HepG2 (cell line): ENCODE measurements around the gene PEX10. TPM values are rescaled to one million over a fixed set of nuclear protein-coding genes. Genes with fewer than 3 reads are reported as not detected.

ENCODE experiments used
- HNF4A ChIP-seq: sonication (generic); formaldehyde crosslinking; IDR thresholded peaks from 2 replicates; pipeline ENCODE4 v1.4.0; 2020; ENCODE audit warnings: missing genetic modification reagents
- HNRNPUL1 ChIP-seq: fragments of 200-400 bp; formaldehyde crosslinking; IDR thresholded peaks from 2 replicates; pipeline ENCODE4 v1.6.1; 2017; ENCODE audit warnings: low read depth, mild to moderate bottlenecking, low read length, moderate library complexity
- MBD4 ChIP-seq: IDR thresholded peaks from 2 replicates; pipeline ENCODE4 v1.6.1; 2012; ENCODE audit warnings: low read length, inconsistent platforms, borderline replicate concordance
- NR2F2 ChIP-seq: IDR thresholded peaks from 2 replicates; pipeline ENCODE4 v1.6.1; 2012; ENCODE audit warnings: low read depth, inconsistent platforms, borderline replicate concordance
- POGZ ChIP-seq: sonication (generic); formaldehyde crosslinking; IDR thresholded peaks from 2 replicates; pipeline ENCODE4 v1.4.0; 2020; ENCODE audit warnings: mild to moderate bottlenecking, missing genetic modification reagents
- RAD21 ChIP-seq: fragments of 450-650 bp; formaldehyde crosslinking; IDR thresholded peaks from 2 replicates; pipeline ENCODE4 v1.5.0; 2020; ENCODE audit warnings: mild to moderate bottlenecking
- RBFOX2 ChIP-seq: fragments of 200-400 bp; formaldehyde crosslinking; IDR thresholded peaks from 2 replicates; pipeline ENCODE4 v1.6.1; 2017; ENCODE audit warnings: low read depth, mild to moderate bottlenecking, low read length
- RBM22 ChIP-seq: fragments of 200-400 bp; formaldehyde crosslinking; optimal IDR thresholded peaks from 2 replicates; pipeline ENCODE3; 2017; ENCODE audit warnings: mild to moderate bottlenecking, low read length, moderate library complexity
- SP2 ChIP-seq: sonication (generic); formaldehyde crosslinking; IDR thresholded peaks from 2 replicates; pipeline ENCODE4 v1.5.1; 2020; ENCODE audit warnings: mild to moderate bottlenecking, missing genetic modification reagents
- ZNF431 ChIP-seq: sonication (generic); formaldehyde crosslinking; IDR thresholded peaks from 2 replicates; pipeline ENCODE4 v1.9.0; 2022; ENCODE audit warnings: missing genetic modification reagents, low read depth, mild to moderate bottlenecking, borderline replicate concordance
- ZNF644 ChIP-seq: IDR thresholded peaks from 2 replicates; pipeline ENCODE4 v1.6.1; 2016; ENCODE audit warnings: low read depth
- polyA plus RNA-seq, 8 experiments: library from polyadenylated mRNA; depleted of rRNA in 3 of 8; stranded (reverse) in 7 of 8; unstranded in 1 of 8; fragments of >200 nt; fragmentation: Illumina TruSeq in 4 of 8; extraction: Trizol in 4 of 8; gene quantifications; 2 replicates each; pipeline versions ENCODE4 v1.2.1 to v1.2.3, GENCODE V29; 2011 to 2016; ENCODE audit warnings: low read depth in 4 of 8, missing spikeins in 1 of 8, mixed read lengths in 1 of 8; ENCODE audit not compliant: insufficient read depth in 1 of 8
- total RNA-seq, 5 experiments: library from RNA; depleted of rRNA; stranded (reverse); fragments of >200 nt; fragmentation: Illumina TruSeq; extraction: Trizol; gene quantifications; 2 replicates each; pipeline ENCODE4 v1.2.3, GENCODE V29; 2016; ENCODE audit warnings: low read depth in 1 of 5
- TF ChIP-seq, protein P1 (sequence below): sonication (generic); formaldehyde crosslinking; IDR thresholded peaks from 2 replicates; pipeline ENCODE4 v1.8.0; 2022; ENCODE audit warnings: missing genetic modification reagents, mild to moderate bottlenecking, borderline replicate concordance
- TF ChIP-seq, protein P2 (sequence below): sonication (generic); formaldehyde crosslinking; conservative IDR thresholded peaks from 2 replicates; pipeline ENCODE4 v1.4.0; 2020; ENCODE audit warnings: missing genetic modification reagents
- TF ChIP-seq, protein P3 (sequence below): IDR thresholded peaks from 2 replicates; pipeline ENCODE4 v1.6.1; 2018; ENCODE audit warnings: missing genetic modification reagents
- TF ChIP-seq, protein P4 (sequence below): sonication (generic); formaldehyde crosslinking; IDR thresholded peaks from 2 replicates; pipeline ENCODE4 v1.4.0; 2020; ENCODE audit warnings: missing genetic modification reagents
- TF ChIP-seq, protein P5 (sequence below): sonication (generic); formaldehyde crosslinking; conservative IDR thresholded peaks from 2 replicates; pipeline ENCODE4 v1.4.0; 2020; ENCODE audit warnings: missing genetic modification reagents
- TF ChIP-seq, protein P6 (sequence below): IDR thresholded peaks from 2 replicates; pipeline ENCODE4 v1.6.1; 2016; ENCODE audit warnings: missing compliant biosample characterization, missing genetic modification reagents, borderline replicate concordance

PEX10 gene
- total and polyA plus RNA-seq, 2 of the 13 experiments (the other 11 are each of a cell fraction or from before 2014, with no cell fraction given) = 16.1 to 39.6 TPM

DNA sequence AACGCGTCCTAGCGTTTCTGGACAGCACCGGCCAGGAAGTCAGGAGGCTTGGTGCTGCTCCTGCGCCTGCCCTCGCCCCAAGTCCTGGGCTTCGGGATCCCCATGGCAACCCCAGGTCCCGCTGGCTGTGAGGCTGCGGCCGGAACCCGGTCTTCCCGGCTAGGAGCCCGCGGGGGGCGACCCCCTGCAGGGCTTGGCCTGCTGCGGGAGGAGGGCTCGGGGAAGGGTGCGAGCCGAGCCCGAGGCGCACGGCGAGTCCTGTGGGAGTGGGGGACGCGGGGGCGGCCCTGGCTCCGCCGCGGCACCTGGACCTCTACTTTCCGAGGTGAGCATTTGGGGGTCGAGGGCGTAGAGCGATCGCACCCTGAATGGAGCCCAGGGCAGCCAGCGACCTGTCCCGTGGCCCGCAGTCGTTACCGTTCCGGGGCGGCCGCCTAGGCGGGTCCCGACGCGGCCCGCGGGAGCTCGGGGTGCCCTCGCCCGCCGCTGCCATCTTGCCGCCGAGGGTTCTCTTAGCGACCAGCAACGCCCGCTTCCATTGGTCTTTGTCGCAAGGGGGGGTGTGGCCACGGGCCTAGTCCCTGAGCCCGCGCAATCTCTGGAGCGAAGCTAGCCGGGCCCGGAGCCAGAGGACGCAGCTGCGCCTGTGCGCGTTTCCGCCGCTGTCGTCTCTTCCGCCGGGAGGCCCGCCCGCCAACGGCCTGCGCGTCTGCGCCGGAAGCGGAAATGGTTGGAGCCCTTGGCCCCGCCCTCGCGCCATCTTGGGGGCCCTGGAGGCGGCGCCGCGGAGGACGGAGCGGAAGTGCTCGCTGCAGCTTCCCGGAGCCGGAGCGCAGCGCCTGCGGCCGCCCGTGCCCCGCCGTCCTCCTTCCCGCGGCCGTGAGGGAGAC lies 21.1 kb downstream of the PEX10 start, which contains the start of the genes MORN1 and RER1 (continued):
- TF ChIP-seq, protein P1, sequence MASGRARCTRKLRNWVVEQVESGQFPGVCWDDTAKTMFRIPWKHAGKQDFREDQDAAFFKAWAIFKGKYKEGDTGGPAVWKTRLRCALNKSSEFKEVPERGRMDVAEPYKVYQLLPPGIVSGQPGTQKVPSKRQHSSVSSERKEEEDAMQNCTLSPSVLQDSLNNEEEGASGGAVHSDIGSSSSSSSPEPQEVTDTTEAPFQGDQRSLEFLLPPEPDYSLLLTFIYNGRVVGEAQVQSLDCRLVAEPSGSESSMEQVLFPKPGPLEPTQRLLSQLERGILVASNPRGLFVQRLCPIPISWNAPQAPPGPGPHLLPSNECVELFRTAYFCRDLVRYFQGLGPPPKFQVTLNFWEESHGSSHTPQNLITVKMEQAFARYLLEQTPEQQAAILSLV = peak; percentile 27; the same call in 1 of the 2 replicates
- TF ChIP-seq ZNF431 (no peak), SP2 (peak; percentile 91), ZNF644 (CRISPR knock-in tag) (no peak), RAD21 (CRISPR knock-in tag) (0 out of 2 replicates have a peak, but pooled peaks have one; percentile 26), MBD4 (no peak), RBFOX2 (peak; percentile 94), POGZ (CRISPR knock-in tag) (peak; percentile 33; the same call in 1 of the 2 replicates), HNF4A (CRISPR knock-in tag) (peak; percentile 17; the same call in 1 of the 2 replicates), HNRNPUL1 (no peak), RBM22 (peak; percentile 86), NR2F2 (no peak)
- TF ChIP-seq, protein P2, sequence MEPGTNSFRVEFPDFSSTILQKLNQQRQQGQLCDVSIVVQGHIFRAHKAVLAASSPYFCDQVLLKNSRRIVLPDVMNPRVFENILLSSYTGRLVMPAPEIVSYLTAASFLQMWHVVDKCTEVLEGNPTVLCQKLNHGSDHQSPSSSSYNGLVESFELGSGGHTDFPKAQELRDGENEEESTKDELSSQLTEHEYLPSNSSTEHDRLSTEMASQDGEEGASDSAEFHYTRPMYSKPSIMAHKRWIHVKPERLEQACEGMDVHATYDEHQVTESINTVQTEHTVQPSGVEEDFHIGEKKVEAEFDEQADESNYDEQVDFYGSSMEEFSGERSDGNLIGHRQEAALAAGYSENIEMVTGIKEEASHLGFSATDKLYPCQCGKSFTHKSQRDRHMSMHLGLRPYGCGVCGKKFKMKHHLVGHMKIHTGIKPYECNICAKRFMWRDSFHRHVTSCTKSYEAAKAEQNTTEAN (CRISPR knock-in tag) = no peak
- TF ChIP-seq, protein P3, sequence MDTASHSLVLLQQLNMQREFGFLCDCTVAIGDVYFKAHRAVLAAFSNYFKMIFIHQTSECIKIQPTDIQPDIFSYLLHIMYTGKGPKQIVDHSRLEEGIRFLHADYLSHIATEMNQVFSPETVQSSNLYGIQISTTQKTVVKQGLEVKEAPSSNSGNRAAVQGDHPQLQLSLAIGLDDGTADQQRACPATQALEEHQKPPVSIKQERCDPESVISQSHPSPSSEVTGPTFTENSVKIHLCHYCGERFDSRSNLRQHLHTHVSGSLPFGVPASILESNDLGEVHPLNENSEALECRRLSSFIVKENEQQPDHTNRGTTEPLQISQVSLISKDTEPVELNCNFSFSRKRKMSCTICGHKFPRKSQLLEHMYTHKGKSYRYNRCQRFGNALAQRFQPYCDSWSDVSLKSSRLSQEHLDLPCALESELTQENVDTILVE (CRISPR knock-in tag) = peak; percentile 83; the same call in 1 of the 2 replicates
- TF ChIP-seq, protein P4, sequence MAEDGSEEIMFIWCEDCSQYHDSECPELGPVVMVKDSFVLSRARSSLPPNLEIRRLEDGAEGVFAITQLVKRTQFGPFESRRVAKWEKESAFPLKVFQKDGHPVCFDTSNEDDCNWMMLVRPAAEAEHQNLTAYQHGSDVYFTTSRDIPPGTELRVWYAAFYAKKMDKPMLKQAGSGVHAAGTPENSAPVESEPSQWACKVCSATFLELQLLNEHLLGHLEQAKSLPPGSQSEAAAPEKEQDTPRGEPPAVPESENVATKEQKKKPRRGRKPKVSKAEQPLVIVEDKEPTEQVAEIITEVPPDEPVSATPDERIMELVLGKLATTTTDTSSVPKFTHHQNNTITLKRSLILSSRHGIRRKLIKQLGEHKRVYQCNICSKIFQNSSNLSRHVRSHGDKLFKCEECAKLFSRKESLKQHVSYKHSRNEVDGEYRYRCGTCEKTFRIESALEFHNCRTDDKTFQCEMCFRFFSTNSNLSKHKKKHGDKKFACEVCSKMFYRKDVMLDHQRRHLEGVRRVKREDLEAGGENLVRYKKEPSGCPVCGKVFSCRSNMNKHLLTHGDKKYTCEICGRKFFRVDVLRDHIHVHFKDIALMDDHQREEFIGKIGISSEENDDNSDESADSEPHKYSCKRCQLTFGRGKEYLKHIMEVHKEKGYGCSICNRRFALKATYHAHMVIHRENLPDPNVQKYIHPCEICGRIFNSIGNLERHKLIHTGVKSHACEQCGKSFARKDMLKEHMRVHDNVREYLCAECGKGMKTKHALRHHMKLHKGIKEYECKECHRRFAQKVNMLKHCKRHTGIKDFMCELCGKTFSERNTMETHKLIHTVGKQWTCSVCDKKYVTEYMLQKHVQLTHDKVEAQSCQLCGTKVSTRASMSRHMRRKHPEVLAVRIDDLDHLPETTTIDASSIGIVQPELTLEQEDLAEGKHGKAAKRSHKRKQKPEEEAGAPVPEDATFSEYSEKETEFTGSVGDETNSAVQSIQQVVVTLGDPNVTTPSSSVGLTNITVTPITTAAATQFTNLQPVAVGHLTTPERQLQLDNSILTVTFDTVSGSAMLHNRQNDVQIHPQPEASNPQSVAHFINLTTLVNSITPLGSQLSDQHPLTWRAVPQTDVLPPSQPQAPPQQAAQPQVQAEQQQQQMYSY (CRISPR knock-in tag) = peak; percentile 97
- TF ChIP-seq, protein P5, sequence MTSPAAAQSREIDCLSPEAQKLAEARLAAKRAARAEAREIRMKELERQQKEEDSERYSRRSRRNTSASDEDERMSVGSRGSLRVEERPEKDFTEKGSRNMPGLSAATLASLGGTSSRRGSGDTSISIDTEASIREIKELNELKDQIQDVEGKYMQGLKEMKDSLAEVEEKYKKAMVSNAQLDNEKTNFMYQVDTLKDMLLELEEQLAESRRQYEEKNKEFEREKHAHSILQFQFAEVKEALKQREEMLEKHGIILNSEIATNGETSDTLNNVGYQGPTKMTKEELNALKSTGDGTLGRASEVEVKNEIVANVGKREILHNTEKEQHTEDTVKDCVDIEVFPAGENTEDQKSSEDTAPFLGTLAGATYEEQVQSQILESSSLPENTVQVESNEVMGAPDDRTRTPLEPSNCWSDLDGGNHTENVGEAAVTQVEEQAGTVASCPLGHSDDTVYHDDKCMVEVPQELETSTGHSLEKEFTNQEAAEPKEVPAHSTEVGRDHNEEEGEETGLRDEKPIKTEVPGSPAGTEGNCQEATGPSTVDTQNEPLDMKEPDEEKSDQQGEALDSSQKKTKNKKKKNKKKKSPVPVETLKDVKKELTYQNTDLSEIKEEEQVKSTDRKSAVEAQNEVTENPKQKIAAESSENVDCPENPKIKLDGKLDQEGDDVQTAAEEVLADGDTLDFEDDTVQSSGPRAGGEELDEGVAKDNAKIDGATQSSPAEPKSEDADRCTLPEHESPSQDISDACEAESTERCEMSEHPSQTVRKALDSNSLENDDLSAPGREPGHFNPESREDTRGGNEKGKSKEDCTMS (CRISPR knock-in tag) = no peak
- TF ChIP-seq, protein P6, sequence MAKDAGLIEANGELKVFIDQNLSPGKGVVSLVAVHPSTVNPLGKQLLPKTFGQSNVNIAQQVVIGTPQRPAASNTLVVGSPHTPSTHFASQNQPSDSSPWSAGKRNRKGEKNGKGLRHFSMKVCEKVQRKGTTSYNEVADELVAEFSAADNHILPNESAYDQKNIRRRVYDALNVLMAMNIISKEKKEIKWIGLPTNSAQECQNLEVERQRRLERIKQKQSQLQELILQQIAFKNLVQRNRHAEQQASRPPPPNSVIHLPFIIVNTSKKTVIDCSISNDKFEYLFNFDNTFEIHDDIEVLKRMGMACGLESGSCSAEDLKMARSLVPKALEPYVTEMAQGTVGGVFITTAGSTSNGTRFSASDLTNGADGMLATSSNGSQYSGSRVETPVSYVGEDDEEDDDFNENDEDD (CRISPR knock-in tag) = peak; percentile 73; the same call in 1 of the 2 replicates
